VCaP (cell line): ENCODE results near the gene ATPAF2.

Experiments
- H3K27ac ChIP-seq: fragments of 450-650 bp; 2 replicates; pipeline ENCODE4 v1.5.1; 2017
- TF ChIP-seq, protein P1 (sequence below): fragments of 450-650 bp; conservative IDR thresholded peaks from 2 replicates; pipeline ENCODE4 v1.5.1; 2017; ENCODE audit warnings: mild to moderate bottlenecking, moderate library complexity

Gene ATPAF2

DNA sequence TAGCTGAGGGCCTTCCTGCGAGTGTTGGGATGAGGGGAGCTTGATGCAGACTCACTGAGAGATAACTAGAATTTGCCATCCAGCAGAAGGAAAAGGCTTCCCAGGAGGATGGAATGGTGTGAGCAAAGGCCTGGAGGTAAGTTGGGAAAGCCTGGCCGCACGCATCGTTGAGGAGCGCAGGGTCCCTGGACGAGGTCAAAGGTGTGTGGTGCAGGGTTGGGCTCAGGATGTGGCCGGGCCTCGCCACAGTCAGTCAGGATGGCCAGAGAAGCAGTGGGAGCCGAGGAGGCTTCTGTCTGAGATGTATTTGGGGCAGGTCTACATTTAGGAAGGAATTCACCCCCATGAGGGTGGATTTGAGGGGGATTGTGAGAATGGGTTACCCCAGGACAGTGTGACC, 49.9 kb downstream of the ATPAF2 start:
- TF ChIP-seq, protein P1, sequence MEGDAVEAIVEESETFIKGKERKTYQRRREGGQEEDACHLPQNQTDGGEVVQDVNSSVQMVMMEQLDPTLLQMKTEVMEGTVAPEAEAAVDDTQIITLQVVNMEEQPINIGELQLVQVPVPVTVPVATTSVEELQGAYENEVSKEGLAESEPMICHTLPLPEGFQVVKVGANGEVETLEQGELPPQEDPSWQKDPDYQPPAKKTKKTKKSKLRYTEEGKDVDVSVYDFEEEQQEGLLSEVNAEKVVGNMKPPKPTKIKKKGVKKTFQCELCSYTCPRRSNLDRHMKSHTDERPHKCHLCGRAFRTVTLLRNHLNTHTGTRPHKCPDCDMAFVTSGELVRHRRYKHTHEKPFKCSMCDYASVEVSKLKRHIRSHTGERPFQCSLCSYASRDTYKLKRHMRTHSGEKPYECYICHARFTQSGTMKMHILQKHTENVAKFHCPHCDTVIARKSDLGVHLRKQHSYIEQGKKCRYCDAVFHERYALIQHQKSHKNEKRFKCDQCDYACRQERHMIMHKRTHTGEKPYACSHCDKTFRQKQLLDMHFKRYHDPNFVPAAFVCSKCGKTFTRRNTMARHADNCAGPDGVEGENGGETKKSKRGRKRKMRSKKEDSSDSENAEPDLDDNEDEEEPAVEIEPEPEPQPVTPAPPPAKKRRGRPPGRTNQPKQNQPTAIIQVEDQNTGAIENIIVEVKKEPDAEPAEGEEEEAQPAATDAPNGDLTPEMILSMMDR: no peak

DNA sequence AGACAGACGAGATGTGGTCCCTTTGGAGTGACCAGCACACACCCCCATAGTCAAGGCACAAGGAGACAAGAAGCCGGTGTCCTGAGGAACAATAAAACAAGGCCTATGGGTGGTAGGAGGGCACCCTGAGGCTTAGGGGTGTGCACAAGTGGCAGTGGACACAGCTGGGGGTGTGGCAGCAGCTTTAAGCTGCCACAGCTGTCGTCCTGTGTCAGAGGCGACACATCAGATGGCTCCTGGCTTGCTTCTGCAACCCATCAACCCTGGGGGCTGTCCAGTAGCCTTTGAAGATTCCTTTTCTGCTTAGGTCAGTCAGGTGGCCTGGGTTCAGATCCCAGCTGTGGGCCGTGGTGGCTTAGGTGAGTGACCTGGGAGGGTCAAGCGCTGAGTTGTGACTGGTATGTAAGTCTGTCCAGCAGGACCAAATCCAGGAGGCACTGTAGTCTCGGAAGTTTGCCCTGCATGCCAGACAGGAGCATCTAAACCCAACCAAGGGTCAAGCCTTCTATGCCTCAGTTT, 50.5 kb downstream of the ATPAF2 start:
- TF ChIP-seq, protein P1: no peak

More for the DNA sequence above, 49.9 kb downstream of the ATPAF2 start:
- no peak overlapping the region for H3K27ac ChIP-seq

DNA sequence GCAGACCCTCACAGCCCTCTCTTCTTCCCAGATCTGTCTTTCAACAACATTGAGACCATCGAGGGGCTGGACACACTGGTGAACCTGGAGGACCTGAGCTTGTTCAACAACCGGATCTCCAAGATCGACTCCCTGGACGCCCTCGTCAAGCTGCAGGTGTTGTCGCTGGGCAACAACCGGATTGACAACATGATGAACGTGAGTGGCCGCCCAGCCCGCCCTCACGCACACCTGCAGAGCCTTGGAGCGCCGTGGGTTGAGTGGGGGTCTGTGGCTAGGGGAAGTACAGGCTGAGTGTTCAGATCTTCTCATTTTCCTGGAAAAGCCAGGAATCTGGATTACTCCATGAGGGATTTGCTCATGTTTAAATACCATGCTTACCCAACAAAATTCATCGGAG, 51.1 kb downstream of the ATPAF2 start:
- H3K27ac ChIP-seq: no peak overlapping the region
- TF ChIP-seq, protein P1: no peak

More for the DNA sequence above, 50.5 kb downstream of the ATPAF2 start:
- no peak overlapping the region for H3K27ac ChIP-seq

DNA sequence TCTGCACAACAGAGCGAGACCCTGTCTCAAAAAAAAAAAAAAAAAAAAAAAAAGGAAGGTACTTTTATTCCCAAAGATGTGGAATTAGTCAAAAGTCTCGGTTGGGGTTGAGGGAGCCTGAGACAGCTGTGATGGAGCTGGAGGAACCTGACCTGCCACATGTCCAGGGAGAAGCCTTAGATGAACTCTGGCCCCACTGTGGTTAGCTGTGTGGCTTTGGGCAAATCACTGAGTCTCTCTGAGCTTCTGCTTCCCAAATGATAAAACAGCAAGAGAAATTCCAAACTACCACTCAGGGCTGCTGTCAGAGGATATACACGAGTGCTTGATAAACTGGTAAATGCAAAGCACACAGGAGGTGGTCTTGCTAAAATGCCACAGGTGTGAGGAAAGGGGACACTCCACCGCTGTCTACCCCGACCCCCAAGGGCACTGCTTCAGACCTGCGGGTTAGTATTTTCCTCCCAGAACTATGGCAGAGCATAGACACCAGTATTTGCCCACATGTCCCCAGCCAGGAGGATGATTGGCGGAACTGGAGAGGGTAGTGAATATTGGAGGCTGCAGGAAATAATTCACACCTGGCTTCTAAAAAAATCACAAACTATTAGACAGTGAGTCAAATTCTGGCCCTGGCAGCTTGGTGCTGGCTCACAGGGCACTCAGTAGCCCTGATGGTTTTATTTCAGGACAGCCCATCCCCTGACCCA, 51.6 kb downstream of the ATPAF2 start:
- TF ChIP-seq, protein P1: no peak

DNA sequence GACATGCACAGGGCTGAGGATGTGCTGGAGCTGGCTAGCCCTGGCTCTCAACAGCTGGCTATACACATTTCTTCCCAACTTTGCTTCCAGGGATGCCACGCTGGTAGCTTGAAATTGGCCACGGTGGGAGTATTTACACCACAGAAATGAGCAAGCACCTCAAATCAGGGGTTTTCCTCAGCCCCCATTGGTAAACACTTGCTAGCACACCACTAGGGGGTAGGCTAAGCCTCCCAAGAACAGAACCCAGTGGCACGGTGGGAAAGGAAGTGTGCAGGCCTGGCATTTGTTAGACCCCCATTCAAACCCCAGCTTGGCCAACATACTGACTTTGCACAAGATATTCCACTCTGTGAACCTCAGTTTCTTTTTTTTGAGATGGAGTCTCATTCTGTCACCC, 53.4 kb downstream of the ATPAF2 start:
- no peak overlapping the region for H3K27ac ChIP-seq

More for the DNA sequence above, 51.6 kb downstream of the ATPAF2 start:
- H3K27ac ChIP-seq: no peak overlapping the region

DNA sequence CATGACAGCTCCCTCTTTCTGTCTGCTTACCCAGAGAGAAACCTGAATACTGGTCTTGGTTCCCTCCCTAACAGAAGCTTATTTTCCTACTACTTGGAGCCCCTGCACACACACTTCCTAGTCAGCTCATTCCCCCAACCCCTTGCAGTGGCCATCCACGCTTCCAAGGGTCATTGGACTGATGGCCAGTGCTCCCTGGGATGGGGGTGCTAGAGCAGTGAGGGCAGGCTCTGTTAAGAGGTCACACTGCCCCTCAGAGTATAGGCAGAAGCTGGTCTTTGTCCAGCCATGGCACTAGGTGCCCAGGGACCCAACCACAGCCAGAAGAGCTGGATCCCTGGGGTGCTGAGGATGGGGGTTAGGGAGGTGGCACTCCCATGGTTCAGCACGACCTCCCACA, 53.8 kb downstream of the ATPAF2 start:
- TF ChIP-seq, protein P1: no peak
- no peak overlapping the region for H3K27ac ChIP-seq

More for the DNA sequence above, 53.4 kb downstream of the ATPAF2 start:
- TF ChIP-seq, protein P1: no peak

DNA sequence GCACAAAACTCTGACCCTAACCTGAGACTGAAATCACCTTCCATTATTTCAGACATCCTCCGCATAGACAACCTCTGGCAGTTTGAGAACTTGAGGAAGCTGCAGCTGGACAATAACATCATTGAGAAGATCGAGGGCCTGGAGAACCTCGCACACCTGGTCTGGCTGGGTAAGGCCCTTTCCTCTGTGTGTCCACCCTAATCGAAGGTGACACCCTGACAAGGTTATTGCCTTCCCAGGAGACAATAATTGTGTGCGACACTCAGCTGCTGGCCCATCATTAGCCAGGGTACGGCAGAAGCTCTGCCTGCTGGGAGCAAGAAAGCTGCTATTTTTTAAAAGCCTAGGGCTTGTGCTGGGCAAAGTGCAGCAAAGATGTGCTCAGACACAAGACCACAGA, 55.2 kb downstream of the ATPAF2 start:
- TF ChIP-seq, protein P1: no peak
- H3K27ac ChIP-seq: peak overlapping the region; percentile 71
